H1 (cell line): ENCODE measurements around the gene TRPM1.

Source experiments
- ASH2L ChIP-seq: fragments of 200-600, 300-600 bp; sonication (generic); IDR thresholded peaks from one replicate; pipeline ENCODE4 v1.7.1; 2017; ENCODE audit warnings: low read length
- CBX8 ChIP-seq: fragments of 300-800, 300-1000 bp; sonication (generic); IDR thresholded peaks from 2 replicates; pipeline ENCODE4 v1.7.1; 2016; ENCODE audit warnings: low read depth, low read length, borderline replicate concordance
- CEBPB ChIP-seq: IDR thresholded peaks from 2 replicates; pipeline ENCODE4 v1.6.1; 2012; ENCODE audit warnings: low read depth, low read length
- CHD2 ChIP-seq: IDR thresholded peaks from 2 replicates; pipeline ENCODE4 v1.6.1; 2012; ENCODE audit warnings: low read length, improper control_type of control experiment
- CTCF ChIP-seq, 3 experiments: IDR thresholded peaks; 1 replicate in 2 of 3; 2 replicates in 1 of 3; pipeline versions ENCODE4 v1.5.1 to v1.6.1; 2011; ENCODE audit warnings: low read length in 3 of 3, mild to moderate bottlenecking in 3 of 3, inconsistent platforms in 2 of 3, low read depth in 1 of 3, moderate library complexity in 1 of 3; ENCODE audit not compliant: insufficient read depth in 1 of 3; ENCODE audit errors: control extremely low read depth in 1 of 3
- EZH2 ChIP-seq: fragments of 200-600 bp; sonication (generic); IDR thresholded peaks from 2 replicates; pipeline ENCODE4 v1.7.1; 2012; ENCODE audit warnings: low read depth, mild to moderate bottlenecking, moderate library complexity, low read length, inconsistent platforms; ENCODE audit not compliant: severe bottlenecking
- PHF8 ChIP-seq: fragments of 200-600 bp; sonication (generic); conservative IDR thresholded peaks from 2 replicates; pipeline ENCODE4 v1.7.1; 2012; ENCODE audit warnings: low read depth, mild to moderate bottlenecking, inconsistent platforms, low read length, moderate library complexity
- POLR2A ChIP-seq, 2 experiments: IDR thresholded peaks; 1 replicate in 1 of 2; 2 replicates in 1 of 2; pipeline ENCODE4 v1.6.1; 2011; ENCODE audit warnings: low read depth in 2 of 2, low read length in 2 of 2, mild to moderate bottlenecking in 2 of 2; ENCODE audit errors: control extremely low read depth in 1 of 2
- RNF2 ChIP-seq: fragments of 200-900, 300-1000 bp; sonication (generic); IDR thresholded peaks from 2 replicates; pipeline ENCODE4 v1.7.1; 2016; ENCODE audit warnings: borderline replicate concordance, low read depth, mild to moderate bottlenecking, antibody characterized with exemption, low read length; ENCODE audit not compliant: poor library complexity, severe bottlenecking; ENCODE audit errors: missing control alignments
- SAP30 ChIP-seq: fragments of 300-600 bp; sonication (generic); IDR thresholded peaks from 2 replicates; pipeline ENCODE4 v1.7.1; 2012; ENCODE audit warnings: low read length, moderate library complexity, mild to moderate bottlenecking, inconsistent platforms; ENCODE audit not compliant: insufficient read depth, insufficient replicate concordance

DNA sequence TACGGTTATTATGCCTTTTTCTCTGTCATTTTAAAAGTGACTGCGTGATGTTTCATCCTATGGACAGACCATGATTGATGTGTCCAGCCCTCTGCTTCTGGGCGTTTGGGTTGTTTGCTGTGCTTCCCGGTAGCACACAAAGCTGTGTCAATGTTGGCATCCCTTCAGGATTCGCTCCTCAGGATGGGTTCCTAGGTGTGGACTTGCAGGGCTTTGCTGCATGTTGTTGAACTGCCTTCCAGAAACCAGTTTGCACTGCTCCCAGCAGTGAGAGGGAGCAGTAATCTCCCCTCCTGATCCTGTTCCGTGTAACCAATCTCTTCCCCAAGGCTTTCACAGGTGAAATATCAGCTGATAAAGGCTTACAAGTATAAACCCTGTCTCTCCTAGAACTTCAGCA lies 787 bp downstream of the TRPM1 start:
- no peak for TF ChIP-seq EZH2
- no peak for TF ChIP-seq CTCF (IDR thresholded peaks at IDR 0.05; ENCODE audit: control extremely low read depth in 1 of 3, insufficient read depth in 1 of 3, low read depth in 1 of 3, low read length in 3 of 3)
- TF ChIP-seq CBX8: no peak
- no peak for TF ChIP-seq ASH2L
- no peak for TF ChIP-seq SAP30
- no peak for TF ChIP-seq CEBPB
- no peak for TF ChIP-seq POLR2A (IDR thresholded peaks at IDR 0.05; ENCODE audit: control extremely low read depth in 1 of 2, low read depth in 2 of 2, low read length in 2 of 2)
- TF ChIP-seq CHD2: no peak
- TF ChIP-seq RNF2: no peak
- TF ChIP-seq PHF8: no peak
